NB4 (cell line): ENCODE data around the gene FRAT1.

Source experiments
- DNase-seq: peaks from one replicate; pipeline ENCODE4 v3.0.0; 2010; ENCODE audit warnings: low read depth
- H3K4me3 ChIP-seq: one replicate; pipeline ENCODE4 v1.5.1; 2011; ENCODE audit warnings: mild to moderate bottlenecking, low read depth, low read length, moderate library complexity
- CTCF ChIP-seq: IDR thresholded peaks from one replicate; pipeline ENCODE4 v1.5.1; 2012; ENCODE audit warnings: low read depth, low read length
- MAX ChIP-seq: IDR thresholded peaks from 2 replicates; pipeline ENCODE4 v1.6.1; 2011; ENCODE audit warnings: low read depth, low read length
- MYC ChIP-seq: IDR thresholded peaks from 2 replicates; pipeline ENCODE4 v1.6.1; 2011; ENCODE audit warnings: low read depth, low read length
- POLR2A ChIP-seq: IDR thresholded peaks from 2 replicates; pipeline ENCODE4 v1.6.1; 2011; ENCODE audit warnings: mild to moderate bottlenecking; ENCODE audit not compliant: insufficient read length; ENCODE audit errors: extremely low read depth

FRAT1 gene

GRCh38 chr10:97292097-97292861, 26.8 kb upstream of the FRAT1 start, which contains the start of gene ARHGAP19:
Gene ARHGAP19 (minus strand): TSS chr10:97292637. CDS start chr10:97292627, 10 bp downstream.
- DNase-seq = peak; percentile 100
- H3K4me3 ChIP-seq = peak within 1 kb of the TSS; percentile 81
- TF ChIP-seq MYC (peak; percentile 77), POLR2A (peak; percentile 68), CTCF (no peak), MAX (peak; percentile 59)

- TF ChIP-seq CTCF (no peak), MAX (no peak), MYC (no peak), POLR2A (no peak)
- H3K4me3 ChIP-seq = peak overlapping the region; percentile 6
- no peak for DNase-seq
Observed at GRCh38 chr10:97292862-97293198, 26.2 kb upstream of the FRAT1 start.

GRCh38 chr10:97297556-97298222, 21.4 kb upstream of the FRAT1 start:
- no peak for DNase-seq
- no peak overlapping the region for H3K4me3 ChIP-seq
- TF ChIP-seq CTCF = no peak
- TF ChIP-seq MYC = no peak
- TF ChIP-seq POLR2A = no peak
- no peak for TF ChIP-seq MAX

- H3K4me3 ChIP-seq = no peak overlapping the region
- no peak for DNase-seq
- no peak for TF ChIP-seq CTCF
Observed at GRCh38 chr10:97298223-97298571, 20.9 kb upstream of the FRAT1 start.

GRCh38 chr10:97300980-97301379, 18.1 kb upstream of the FRAT1 start:
- no peak overlapping the region for H3K4me3 ChIP-seq
- TF ChIP-seq POLR2A (no peak), CTCF (no peak), MAX (no peak), MYC (no peak)
- no peak for DNase-seq
